Measurements from ENCODE around the gene ELFN2.

DNA sequence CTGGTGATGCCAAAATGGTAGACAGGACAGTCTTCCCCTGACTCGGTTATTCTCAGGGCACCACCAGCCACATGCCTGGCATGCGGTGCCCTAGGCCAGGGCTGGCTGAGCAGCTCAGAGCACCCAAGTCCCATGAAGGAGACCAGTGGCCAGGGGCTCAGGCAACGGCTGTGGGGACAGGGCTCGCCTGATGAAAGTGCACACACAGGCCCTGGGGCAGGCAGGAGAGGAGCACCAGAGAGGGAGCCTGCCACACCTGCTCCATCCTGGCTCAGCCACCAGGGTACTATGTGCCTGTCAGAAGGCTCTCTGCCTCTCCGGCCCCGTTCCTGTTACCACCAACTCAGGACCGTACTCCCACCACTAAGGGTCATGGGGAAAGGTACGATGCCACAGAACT is 12.1 kb downstream of the ELFN2 start:
- no peak for TF ChIP-seq TAF1 (IDR thresholded peaks at IDR 0.05; ENCODE audit: borderline replicate concordance, insufficient read depth, low read length)
- no peak for TF ChIP-seq POLR2AphosphoS5 (IDR thresholded peaks at IDR 0.05; ENCODE audit: low read depth, low read length)
- no peak for TF ChIP-seq REST (IDR thresholded peaks at IDR 0.05; ENCODE audit: insufficient read depth in 1 of 2, low read depth in 2 of 2, low read length in 2 of 2)

Data from PFSK-1 (cell line).